ENCODE data around the gene CLN5. TPM values are rescaled to one million over a fixed set of nuclear protein-coding genes. Genes with fewer than 3 reads are reported as not detected.
"Not testable (repeated sequence)": the region's sequence is repeated elsewhere in the genome, so short reads cannot be mapped to it uniquely, and the experiment has no call there.

The CLN5 gene
- 14.3 TPM for total RNA-seq

- DNase-seq (ENCODE audit: low read depth in 2 of 3, low spot score in 2 of 3): peak; percentile 95 to 97 (median 96)
These were observed at the start of gene CLN5 for GRCh38 chr13:76991796-76992547. TSS of gene CLN5 (plus strand) at chr13:76992081. CDS start at chr13:76992099, 18 bp downstream.

DNA sequence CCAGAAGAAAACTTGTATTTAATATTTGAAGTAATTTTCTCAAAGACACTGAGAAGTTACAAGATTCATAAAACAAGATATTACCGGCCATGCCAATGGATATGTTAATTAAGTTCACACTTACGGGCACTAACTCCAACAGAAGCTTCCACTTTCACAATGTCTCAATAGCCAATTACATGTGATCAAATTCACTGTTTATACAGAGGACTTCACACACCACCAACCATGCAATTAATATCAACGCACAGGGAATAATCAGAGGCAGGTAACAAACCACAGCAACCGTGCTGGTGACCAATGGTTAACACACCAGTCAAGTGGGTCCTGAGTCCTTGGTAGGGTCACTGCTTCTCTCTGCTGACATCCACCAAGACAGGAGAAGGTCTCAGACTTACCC lies 49.5 kb upstream of the CLN5 start:
- DNase-seq (ENCODE audit: low read depth in 2 of 3, low spot score in 2 of 3): no peak

DNA sequence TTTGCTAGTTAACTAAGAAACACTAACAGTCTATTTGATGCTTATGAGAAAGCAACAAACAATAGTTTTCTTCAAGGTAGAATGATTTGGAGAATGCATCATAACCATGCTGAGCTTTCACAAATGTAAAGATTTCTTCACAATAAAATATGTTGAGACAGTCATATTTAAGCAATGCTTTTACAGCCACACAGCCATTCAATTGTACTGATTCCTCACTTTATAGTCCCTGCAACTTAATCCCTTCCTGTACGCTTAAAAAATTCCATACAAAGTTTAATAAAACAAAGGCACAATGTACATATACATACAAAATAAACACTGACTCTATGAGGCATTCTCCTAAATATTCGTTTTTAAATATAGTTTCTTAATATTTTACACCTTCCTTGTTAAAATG lies 48.2 kb upstream of the CLN5 start:
- DNase-seq (ENCODE audit: low read depth in 2 of 3, low spot score in 2 of 3): no peak

GRCh38 chr13:76944456-76944855 lies 47.4 kb upstream of the CLN5 start:
- no peak for DNase-seq (ENCODE audit: low read depth in 2 of 3, low spot score in 2 of 3)

DNA sequence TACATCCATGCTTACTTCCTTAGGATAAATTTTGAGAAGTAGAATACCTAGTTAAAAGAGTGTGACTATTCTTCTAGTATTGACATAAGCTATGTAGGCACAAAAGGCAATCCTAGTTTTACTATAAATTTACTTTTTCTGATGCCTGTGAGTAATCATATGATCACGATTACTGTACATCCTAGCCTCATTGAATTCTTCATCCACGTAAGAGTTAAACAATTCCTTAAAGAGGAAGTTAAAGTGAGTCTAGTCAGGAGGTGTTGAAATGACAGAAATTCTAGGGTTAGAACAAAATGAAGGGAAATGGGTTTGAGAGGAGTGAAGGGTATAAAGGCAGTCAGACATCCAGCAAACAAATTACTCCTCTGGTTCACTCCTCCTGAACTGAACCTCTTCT lies 43.7 kb upstream of the CLN5 start, which contains the start of gene ACOD1:
ACOD1 (plus strand) TSS at position 363 of the 400 bp plus-strand sequence. CDS start 48 bp downstream, outside the sequence.
- no peak for DNase-seq (ENCODE audit: low read depth in 2 of 3, low spot score in 2 of 3)

DNA sequence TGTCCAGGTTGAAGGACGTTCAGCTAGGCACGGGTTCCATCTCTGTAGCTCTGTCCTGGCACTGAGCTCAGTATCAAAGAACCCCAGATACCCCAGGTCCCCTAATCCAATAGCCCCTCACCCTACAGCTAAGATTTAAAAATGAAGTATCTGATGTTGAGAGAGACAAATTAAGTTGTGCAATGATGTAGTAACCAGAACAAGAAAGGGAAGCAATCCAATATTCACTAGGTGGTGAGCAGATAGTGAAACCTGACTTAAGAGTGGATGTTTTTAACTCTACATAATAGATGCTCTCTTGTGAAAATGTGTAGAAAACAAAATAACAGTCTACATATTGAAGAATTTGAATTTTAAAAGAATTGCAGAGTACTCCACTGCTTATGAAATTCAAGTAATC lies 41.8 kb upstream of the CLN5 start:
- no peak for DNase-seq (ENCODE audit: low read depth in 2 of 3, low spot score in 2 of 3)

DNA sequence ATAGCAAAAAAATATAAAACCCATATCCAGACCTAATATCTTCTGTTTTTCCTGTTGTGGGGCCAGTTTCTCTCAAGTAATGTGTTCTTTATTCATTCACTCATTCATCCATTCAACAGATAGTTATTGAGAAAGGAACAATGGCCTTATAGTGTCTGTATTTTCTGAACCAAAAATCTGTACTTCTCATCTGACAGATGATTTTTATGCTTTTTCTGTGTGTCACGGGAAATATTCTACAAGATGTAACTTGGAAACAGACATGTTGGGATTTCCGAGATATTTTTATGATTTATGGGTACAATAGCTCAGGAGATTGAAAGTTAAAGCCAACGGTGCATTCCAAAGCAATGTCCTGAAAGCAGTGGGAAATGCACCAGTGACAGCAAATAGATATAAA lies 37.9 kb upstream of the CLN5 start:
- no peak for DNase-seq (ENCODE audit: low read depth in 2 of 3, low spot score in 2 of 3)

- no peak for DNase-seq (ENCODE audit: low read depth in 2 of 3, low spot score in 2 of 3)
These were observed 37.3 kb upstream of the CLN5 start for GRCh38 chr13:76954538-76954937.

DNA sequence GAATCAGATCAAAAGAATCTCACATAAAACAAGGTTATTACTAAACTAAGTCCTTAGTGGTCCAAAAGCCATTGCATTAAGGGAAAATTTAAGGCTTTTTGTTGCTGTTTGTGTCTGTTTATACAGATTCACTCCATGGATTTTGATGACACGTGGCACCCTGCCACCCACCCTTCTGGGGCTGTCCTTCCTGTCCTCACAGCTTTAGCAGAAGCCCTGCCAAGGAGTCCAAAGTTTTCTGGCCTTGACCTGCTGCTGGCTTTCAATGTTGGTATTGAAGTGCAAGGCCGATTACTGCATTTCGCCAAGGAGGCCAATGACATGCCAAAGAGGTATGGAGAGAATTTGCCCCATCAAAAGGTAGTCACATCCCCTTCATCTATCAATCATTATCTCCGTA lies 36.7 kb upstream of the CLN5 start:
- no peak for DNase-seq (ENCODE audit: low read depth in 2 of 3, low spot score in 2 of 3)

DNA sequence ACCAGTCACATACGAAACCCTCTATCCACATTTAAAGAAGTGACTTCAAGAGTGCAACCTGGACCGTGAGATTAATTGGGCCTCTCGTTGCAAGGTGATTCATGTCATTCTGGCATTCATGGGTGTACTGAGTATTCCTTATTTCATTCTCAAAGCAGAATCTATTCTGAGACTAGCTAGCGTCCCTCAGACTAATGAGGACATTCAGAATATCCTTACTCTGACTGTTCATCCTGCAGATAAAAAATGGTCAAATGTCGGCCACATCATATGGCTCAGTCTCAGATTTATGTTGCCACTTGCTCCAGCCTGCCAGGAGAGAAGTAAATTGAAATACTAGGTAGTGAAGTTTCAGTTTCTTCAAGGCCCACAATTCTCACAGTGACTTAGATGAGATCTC lies 36.2 kb upstream of the CLN5 start:
- DNase-seq (ENCODE audit: low read depth in 2 of 3, low spot score in 2 of 3): no peak

- no peak for DNase-seq (ENCODE audit: low read depth in 2 of 3, low spot score in 2 of 3)
These were observed 32.9 kb upstream of the CLN5 start for GRCh38 chr13:76958841-76959432.

GRCh38 chr13:76959734-76960133 lies 32.1 kb upstream of the CLN5 start:
- not testable (repeated sequence) for DNase-seq (ENCODE audit: low read depth in 2 of 3, low spot score in 2 of 3)

DNA sequence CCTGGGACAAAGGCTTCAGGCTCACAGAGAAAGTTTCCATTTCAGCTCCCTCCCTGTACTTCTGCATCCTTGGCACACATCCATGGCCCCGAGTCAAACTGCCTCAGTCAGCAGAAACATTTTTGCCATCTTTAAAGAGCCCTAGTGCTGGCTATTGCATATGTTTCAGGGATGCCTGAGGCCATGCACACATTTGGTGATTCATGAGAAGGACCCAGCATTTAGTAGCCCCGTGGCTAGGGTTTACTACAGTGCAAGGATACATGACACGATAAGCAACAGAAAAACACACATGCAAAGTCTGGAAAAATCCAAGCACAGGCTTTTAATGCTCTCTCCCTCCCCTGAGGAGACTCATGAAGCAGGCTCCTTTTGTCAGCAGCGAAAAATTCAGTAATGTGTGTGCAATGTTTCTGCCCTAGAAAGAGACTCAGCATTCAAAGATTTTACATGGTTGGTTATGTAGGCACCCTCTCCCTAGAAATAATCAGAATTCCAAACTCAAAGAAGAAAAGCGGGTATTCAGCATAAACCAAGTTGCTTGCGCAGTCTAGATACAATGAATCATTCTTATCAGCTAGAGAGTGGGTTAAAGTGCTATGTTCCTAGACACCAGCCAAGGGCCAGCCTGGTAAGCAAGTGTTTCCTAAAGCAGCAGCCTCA lies 26.0 kb upstream of the CLN5 start:
- DNase-seq (ENCODE audit: low read depth in 2 of 3, low spot score in 2 of 3): no peak

GRCh38 chr13:76967031-76967430 lies 24.9 kb upstream of the CLN5 start:
- no peak for DNase-seq (ENCODE audit: low read depth in 2 of 3, low spot score in 2 of 3)

- DNase-seq (ENCODE audit: low read depth in 2 of 3, low spot score in 2 of 3): no peak
These were observed 23.8 kb upstream of the CLN5 start for GRCh38 chr13:76968041-76968440.

- DNase-seq (ENCODE audit: low read depth in 2 of 3, low spot score in 2 of 3): no peak
These were observed 22.2 kb upstream of the CLN5 start for GRCh38 chr13:76969488-76970365.

DNA sequence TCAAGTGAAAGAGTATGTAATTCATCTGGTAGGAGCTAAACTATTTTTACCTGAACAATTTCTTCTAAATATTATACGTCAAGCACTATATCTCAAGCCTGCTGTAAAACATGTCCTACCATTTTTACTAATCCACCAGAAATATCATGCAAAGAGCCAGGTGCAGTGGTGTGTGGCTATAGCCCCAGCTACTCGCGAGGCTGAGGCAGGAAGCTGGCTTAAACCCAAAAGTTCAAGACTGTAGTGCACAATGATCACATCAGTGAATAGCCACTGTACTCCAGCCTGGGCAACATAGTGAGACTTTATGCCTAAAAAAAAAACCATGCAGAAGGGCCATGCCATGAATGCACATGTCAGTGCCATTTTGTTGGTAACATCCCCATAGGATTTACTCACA lies 20.7 kb upstream of the CLN5 start:
- no peak for DNase-seq (ENCODE audit: low read depth in 2 of 3, low spot score in 2 of 3)

DNA sequence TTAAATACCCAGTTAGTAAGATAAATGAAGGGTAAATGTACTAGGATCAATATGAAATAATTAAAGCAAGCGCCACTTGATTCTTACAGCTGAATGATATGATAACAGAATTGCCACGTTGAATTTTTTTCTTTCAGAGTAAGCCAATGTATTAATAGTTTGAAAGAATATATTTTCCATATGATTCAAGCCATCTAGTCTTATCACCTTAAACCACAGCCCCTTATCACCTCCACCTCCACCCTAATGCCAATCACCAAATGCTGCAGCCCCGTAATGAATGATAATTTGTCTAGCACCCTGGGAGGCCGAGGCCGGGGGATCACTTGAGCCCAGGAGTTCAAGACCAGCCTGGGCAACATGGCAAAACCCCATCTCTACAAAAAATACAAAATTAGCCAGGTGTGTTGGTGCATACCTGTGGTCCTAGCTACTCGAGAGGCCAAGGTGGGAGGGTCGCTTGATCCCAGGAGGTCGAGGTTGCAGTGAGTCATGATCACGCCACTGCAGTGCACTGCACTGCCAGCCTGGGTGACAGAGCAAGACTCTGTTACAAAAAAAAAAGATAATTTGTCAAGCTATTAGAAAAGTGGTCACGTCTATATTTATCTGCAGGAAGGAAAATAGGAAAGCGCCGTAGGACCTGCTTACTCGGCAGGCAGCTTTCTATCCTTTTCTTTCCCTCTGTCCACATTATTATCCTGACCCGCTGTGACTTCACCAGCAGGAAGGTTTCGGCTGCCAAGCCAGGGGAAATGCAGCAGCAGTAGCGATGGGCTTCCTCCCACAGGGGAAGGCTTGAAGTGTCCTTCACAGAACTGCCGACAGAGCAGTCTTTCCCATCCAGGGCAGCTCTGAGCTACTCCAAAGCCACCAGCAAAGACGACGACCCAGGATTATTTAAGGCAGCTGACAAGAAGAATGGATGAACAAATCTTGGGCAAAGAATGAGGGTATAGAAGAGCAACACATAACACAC lies 19.7 kb upstream of the CLN5 start:
- peak in 1 of 3 donors; percentile 32 for DNase-seq (ENCODE audit: low read depth in 2 of 3, low spot score in 2 of 3)

- no peak for DNase-seq (ENCODE audit: low read depth in 2 of 3, low spot score in 2 of 3)
These were observed 17.8 kb upstream of the CLN5 start for GRCh38 chr13:76973920-76974617.
